HL-60 (cell line): ENCODE data around the gene BDP1.
"Not testable (repeated sequence)": the region's sequence is repeated elsewhere in the genome, so short reads cannot be mapped to it uniquely, and the experiment has no call there.

ENCODE experiments used
- DNase-seq, 2 experiments: peaks; one replicate each; pipeline ENCODE4 v3.0.0-alpha.2; 2010 to 2020; ENCODE audit warnings: low read depth in 1 of 2, low spot score in 1 of 2
- H3K27ac ChIP-seq: fragments of 250-450 bp; sonication (Bioruptor Pico); replicated peaks from 2 replicates; pipeline ENCODE4 v1.5.1; 2020; ENCODE audit warnings: mild to moderate bottlenecking, moderate library complexity
- H3K27me3 ChIP-seq: fragments of 250-450 bp; sonication (Bioruptor Pico); 2 replicates; pipeline ENCODE4 v1.5.1; 2021; ENCODE audit warnings: mild to moderate bottlenecking, moderate library complexity; ENCODE audit not compliant: insufficient read depth, poor library complexity, severe bottlenecking
- H3K4me3 ChIP-seq: replicated peaks from 2 replicates; pipeline ENCODE4 v1.5.1; 2011; ENCODE audit warnings: mild to moderate bottlenecking, control low read depth, low read length; ENCODE audit not compliant: insufficient read depth
- GABPA ChIP-seq: IDR thresholded peaks from 2 replicates; pipeline ENCODE4 v1.6.1; 2012; ENCODE audit warnings: low read depth
- POLR2AphosphoS5 ChIP-seq: IDR thresholded peaks from 2 replicates; pipeline ENCODE4 v1.6.1; 2012; ENCODE audit warnings: low read depth
- REST ChIP-seq: IDR thresholded peaks from 2 replicates; pipeline ENCODE4 v1.6.1; 2012; ENCODE audit warnings: low read depth; ENCODE audit not compliant: insufficient replicate concordance
- SPI1 ChIP-seq: IDR thresholded peaks from 2 replicates; pipeline ENCODE4 v1.6.1; 2012; ENCODE audit warnings: low read depth, mild to moderate bottlenecking, borderline replicate concordance
- TF ChIP-seq, protein P1 (sequence below): IDR thresholded peaks from one replicate; pipeline ENCODE4 v1.5.1; 2011; ENCODE audit warnings: low read length, control low read depth, inconsistent platforms; ENCODE audit not compliant: insufficient read depth

BDP1 gene

DNA sequence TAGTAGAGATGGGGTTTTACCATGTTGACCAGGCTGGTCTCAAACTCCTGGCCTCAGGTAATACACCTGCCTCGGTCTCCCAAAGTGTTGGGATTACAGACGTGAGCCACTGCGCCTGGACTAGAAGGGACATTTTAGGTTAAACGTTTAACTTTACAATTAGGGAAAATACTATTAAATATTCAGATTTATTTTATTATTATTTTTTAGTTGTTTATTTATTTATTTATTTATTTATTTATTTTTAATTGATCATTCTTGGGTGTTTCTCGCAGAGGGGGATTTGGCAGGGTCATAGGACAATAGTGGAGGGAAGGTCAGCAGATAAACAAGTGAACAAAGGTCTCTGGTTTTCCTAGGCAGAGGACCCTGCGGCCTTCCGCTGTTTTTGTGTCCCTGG, 95.4 kb downstream of the BDP1 start:
- H3K4me3 ChIP-seq, H3K27ac ChIP-seq, DNase-seq, H3K27me3 ChIP-seq: not testable (repeated sequence)

GRCh38 chr5:71551582-71551981, 96.1 kb downstream of the BDP1 start:
- H3K27ac ChIP-seq, H3K27me3 ChIP-seq, H3K4me3 ChIP-seq, DNase-seq: not testable (repeated sequence)

DNA sequence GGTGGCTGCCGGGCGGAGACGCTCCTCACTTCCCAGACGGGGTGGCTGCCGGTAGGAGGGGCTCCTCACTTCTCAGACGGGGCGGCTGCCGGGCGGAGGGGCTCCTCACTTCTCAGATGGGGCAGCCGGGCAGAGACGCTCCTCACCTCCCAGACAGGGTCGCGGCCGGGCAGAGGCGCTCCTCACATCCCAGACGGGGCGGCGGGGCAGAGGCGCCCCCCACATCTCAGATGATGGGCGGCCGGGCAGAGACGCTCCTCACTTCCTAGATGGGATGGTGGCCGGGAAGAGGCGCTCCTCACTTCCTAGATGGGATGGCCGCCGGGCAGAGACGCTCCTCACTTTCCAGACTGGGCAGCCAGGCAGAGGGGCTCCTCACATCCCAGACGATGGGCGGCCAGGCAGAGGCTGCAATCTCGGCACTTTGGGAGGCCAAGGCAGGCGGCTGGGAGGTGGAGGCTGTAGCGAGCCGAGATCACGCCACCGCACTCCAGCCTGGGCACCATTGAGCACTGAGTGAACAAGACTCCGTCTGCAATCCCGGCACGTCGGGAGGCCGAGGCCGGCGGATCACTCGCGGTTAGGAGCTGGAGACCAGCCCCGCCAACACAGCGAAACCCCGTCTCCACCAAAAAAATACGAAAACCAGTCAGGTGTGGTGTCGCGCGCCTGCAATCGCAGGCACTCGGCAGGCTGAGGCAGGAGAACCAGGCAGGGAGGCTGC, 96.7 kb downstream of the BDP1 start:
- H3K27me3 ChIP-seq, H3K27ac ChIP-seq, DNase-seq, H3K4me3 ChIP-seq: not testable (repeated sequence)

DNA sequence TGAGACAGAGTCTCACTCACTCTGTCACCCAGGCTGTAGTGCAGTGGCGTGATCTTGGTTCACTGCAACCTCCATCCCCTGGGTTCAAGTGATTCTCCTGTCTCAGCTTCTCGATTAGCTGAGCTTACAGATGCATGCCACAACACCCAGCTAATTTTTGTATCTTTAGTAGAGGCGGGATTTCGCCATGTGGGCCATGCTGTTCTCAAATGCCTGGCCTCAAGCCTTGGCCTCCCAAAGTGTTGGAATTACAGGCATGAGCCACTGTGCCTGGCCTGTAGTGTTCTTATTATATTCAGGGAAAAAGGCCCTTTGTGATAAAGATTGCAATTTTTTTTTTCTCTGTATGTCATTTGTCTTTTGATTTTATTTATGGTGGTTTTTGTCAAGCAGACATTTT, 107.7 kb downstream of the BDP1 start:
- no peaks in the 10 kb centered on the region for H3K27me3 ChIP-seq
- TF ChIP-seq GABPA: no peak
- TF ChIP-seq POLR2AphosphoS5: no peak
- no peak for TF ChIP-seq SPI1
- no peak for TF ChIP-seq REST
- TF ChIP-seq, protein P1, sequence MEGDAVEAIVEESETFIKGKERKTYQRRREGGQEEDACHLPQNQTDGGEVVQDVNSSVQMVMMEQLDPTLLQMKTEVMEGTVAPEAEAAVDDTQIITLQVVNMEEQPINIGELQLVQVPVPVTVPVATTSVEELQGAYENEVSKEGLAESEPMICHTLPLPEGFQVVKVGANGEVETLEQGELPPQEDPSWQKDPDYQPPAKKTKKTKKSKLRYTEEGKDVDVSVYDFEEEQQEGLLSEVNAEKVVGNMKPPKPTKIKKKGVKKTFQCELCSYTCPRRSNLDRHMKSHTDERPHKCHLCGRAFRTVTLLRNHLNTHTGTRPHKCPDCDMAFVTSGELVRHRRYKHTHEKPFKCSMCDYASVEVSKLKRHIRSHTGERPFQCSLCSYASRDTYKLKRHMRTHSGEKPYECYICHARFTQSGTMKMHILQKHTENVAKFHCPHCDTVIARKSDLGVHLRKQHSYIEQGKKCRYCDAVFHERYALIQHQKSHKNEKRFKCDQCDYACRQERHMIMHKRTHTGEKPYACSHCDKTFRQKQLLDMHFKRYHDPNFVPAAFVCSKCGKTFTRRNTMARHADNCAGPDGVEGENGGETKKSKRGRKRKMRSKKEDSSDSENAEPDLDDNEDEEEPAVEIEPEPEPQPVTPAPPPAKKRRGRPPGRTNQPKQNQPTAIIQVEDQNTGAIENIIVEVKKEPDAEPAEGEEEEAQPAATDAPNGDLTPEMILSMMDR: no peak

GRCh38 chr5:71564895-71565294, 109.4 kb downstream of the BDP1 start:
- Histone ChIP-seq H3K4me3 (no peak overlapping the region), H3K27me3 (no peaks in the 10 kb centered on the region), H3K27ac (no peak overlapping the region)
- TF ChIP-seq, protein P1: no peak
- TF ChIP-seq GABPA (no peak), SPI1 (no peak), REST (no peak), POLR2AphosphoS5 (no peak)
- no peak for DNase-seq

More for the DNA sequence above, 107.7 kb downstream of the BDP1 start:
- DNase-seq: no peak
- Histone ChIP-seq H3K27ac (no peak overlapping the region), H3K4me3 (no peak overlapping the region)
